GM18517 (cell line): ENCODE results near the gene AIRE.
"Not testable (repeated sequence)": the region's sequence is repeated elsewhere in the genome, so short reads cannot be mapped to it uniquely, and the experiment has no call there.

Source experiments
- ATAC-seq: cut with Tn5 transposase; IDR thresholded peaks from one replicate; pipeline ENCODE4 v1.9.1; 2021; ENCODE audit warnings: mild to moderate bottlenecking, moderate library complexity; ENCODE audit not compliant: unreplicated experiment

Gene AIRE

GRCh38 chr21:44334329-44335030 lies 48.8 kb downstream of the AIRE start:
- no peak for ATAC-seq

- ATAC-seq, result no peak
These were observed 49.8 kb downstream of the AIRE start for GRCh38 chr21:44335266-44336059.

GRCh38 chr21:44337449-44337848 lies 51.8 kb downstream of the AIRE start:
- ATAC-seq, result no peak

GRCh38 chr21:44337941-44338895 lies 52.5 kb downstream of the AIRE start:
- no peak for ATAC-seq

- peak; percentile 80 for ATAC-seq
These were observed 53.6 kb downstream of the AIRE start, which contains the start of gene CFAP410 for GRCh38 chr21:44338971-44339910. TSS of gene CFAP410 (minus strand) at chr21:44339390. CDS start at chr21:44339194, 196 bp downstream.

GRCh38 chr21:44341726-44342458 lies 56.2 kb downstream of the AIRE start:
- ATAC-seq, result not testable (repeated sequence)

GRCh38 chr21:44342981-44343380 lies 57.3 kb downstream of the AIRE start:
- ATAC-seq, result not testable (repeated sequence)

- ATAC-seq, result no peak
These were observed 59.0 kb downstream of the AIRE start for GRCh38 chr21:44344541-44345183.

GRCh38 chr21:44345495-44345894 lies 59.8 kb downstream of the AIRE start:
- no peak for ATAC-seq

- ATAC-seq, result no peak
These were observed 62.3 kb downstream of the AIRE start for GRCh38 chr21:44347911-44348451.
